Smooth muscle cell (in vitro differentiated cells): ENCODE results near the gene TCIRG1. TPM values are rescaled to one million over a fixed set of nuclear protein-coding genes. Genes with fewer than 3 reads are reported as not detected.
A peak's percentile ranks its signal among the peaks of the same experiment; 100 is the strongest.

Experiments
- DNase-seq: peaks from one replicate; lab custom pipeline; 2025; ENCODE audit not compliant: unreplicated experiment; lab: John Stamatoyannopoulos, UW
- H2AFZ ChIP-seq: fragments of 200-600 bp; sonication (generic); 2 replicates; pipeline ENCODE4 v1.6.0; 2016; ENCODE audit warnings: antibody characterized with exemption, low read depth, mild to moderate bottlenecking
- H3F3A ChIP-seq: fragments of 200-600 bp; sonication (generic); 2 replicates; pipeline ENCODE4 v1.6.0; 2017; ENCODE audit warnings: antibody characterized with exemption, low read depth
- H3K27ac ChIP-seq: fragments of 200-600 bp; sonication (generic); 2 replicates; pipeline ENCODE4 v1.5.1; 2016; ENCODE audit warnings: low read depth, mild to moderate bottlenecking
- H3K27me3 ChIP-seq: fragments of 200-600 bp; sonication (generic); 2 replicates; pipeline ENCODE4 v1.6.1; 2016; ENCODE audit warnings: low read depth, mild to moderate bottlenecking
- H3K36me3 ChIP-seq: fragments of 200-600 bp; sonication (generic); 2 replicates; pipeline ENCODE4 v1.5.1; 2016; ENCODE audit warnings: low read depth
- H3K4me1 ChIP-seq: fragments of 200-600 bp; sonication (generic); 2 replicates; pipeline ENCODE4 v1.5.1; 2016; ENCODE audit warnings: low read depth
- H3K4me2 ChIP-seq: fragments of 200-600 bp; sonication (generic); 2 replicates; pipeline ENCODE4 v1.6.0; 2016; ENCODE audit warnings: mild to moderate bottlenecking
- H3K4me3 ChIP-seq: fragments of 200-600 bp; sonication (generic); 2 replicates; pipeline ENCODE4 v1.5.1; 2016; ENCODE audit warnings: mild to moderate bottlenecking
- H3K79me2 ChIP-seq: fragments of 200-600 bp; sonication (generic); 2 replicates; pipeline ENCODE4 v1.6.0; 2016; ENCODE audit warnings: low read depth, mild to moderate bottlenecking
- H3K9ac ChIP-seq: fragments of 200-600 bp; sonication (generic); 2 replicates; pipeline ENCODE4 v1.6.0; 2016; ENCODE audit warnings: low read depth
- H3K9me3 ChIP-seq: fragments of 200-600 bp; sonication (generic); replicated peaks from 2 replicates; pipeline ENCODE4 v1.5.1; 2016; ENCODE audit warnings: low read depth
- H4K20me1 ChIP-seq: fragments of 200-600 bp; sonication (generic); 2 replicates; pipeline ENCODE4 v1.6.0; 2016; ENCODE audit warnings: low read depth
- CTCF ChIP-seq: fragments of 200-600 bp; sonication (generic); IDR thresholded peaks from 2 replicates; pipeline ENCODE4 v1.5.1; 2017; ENCODE audit warnings: borderline replicate concordance, mild to moderate bottlenecking, antibody characterized with exemption; ENCODE audit not compliant: insufficient read depth, poor library complexity, severe bottlenecking
- WGBS: methylation state at CpG from one replicate; pipeline ENCODE4 v1.1.7; 2016; ENCODE audit warnings: low lambda C conversion rate; 5-methylcytosine and 5-hydroxymethylcytosine counted together
- polyA plus RNA-seq: library from polyadenylated mRNA; unstranded; fragments of >200 nt; fragmentation: Nextera tagmentation; extraction: Ambion mirVana; gene quantifications from 2 replicates; pipeline ENCODE4 v1.2.1, GENCODE V29; 2016
- total RNA-seq: library from RNA; depleted of rRNA; stranded (reverse); fragments of >200 nt; gene quantifications from 2 replicates; pipeline ENCODE4 v1.2.3, GENCODE V29; 2014

The TCIRG1 gene
- total and polyA plus RNA-seq, 2 experiments from 2014 or later: 39.7 to 59.0 TPM

- Histone ChIP-seq H3K9ac (peak overlapping the region; percentile 64), H3K27me3 (no peaks in the 10 kb centered on the region), H3K4me2 (peak overlapping the region; percentile 69), H3K9me3 (no peaks in the 10 kb centered on the region), H4K20me1 (no peaks in the 10 kb centered on the region), H3K4me1 (peaks cover 17% of the 10 kb centered on the region), H3K79me2 (peaks cover 16% of the 10 kb centered on the region), H3K4me3 (no peak overlapping the region), H3F3A (peaks cover 11% of the 10 kb centered on the region), H3K36me3 (peaks cover 11% of the 10 kb centered on the region), H2AFZ (no peak overlapping the region), H3K27ac (peak overlapping the region; percentile 77)
- TF ChIP-seq CTCF: no peak
- WGBS: 94% methylated on average over 21 of the region's 21 CpGs
- no peak for DNase-seq
Measured at GRCh38 chr11:68027667-68028066, 11.2 kb upstream of the TCIRG1 start.

- no peak for DNase-seq
- Histone ChIP-seq H3K9me3 (no peaks in the 10 kb centered on the region), H3K4me1 (peaks cover 17% of the 10 kb centered on the region), H3K9ac (peak overlapping the region; percentile 34), H3K4me3 (no peak overlapping the region), H2AFZ (no peak overlapping the region), H3K4me2 (peak overlapping the region; percentile 90), H3K36me3 (peaks cover 11% of the 10 kb centered on the region), H4K20me1 (no peaks in the 10 kb centered on the region), H3K27me3 (no peaks in the 10 kb centered on the region), H3K27ac (peak overlapping the region; percentile 90), H3F3A (peaks cover 11% of the 10 kb centered on the region), H3K79me2 (peaks cover 16% of the 10 kb centered on the region)
- WGBS: 88% methylated on average over 11 of the region's 12 CpGs
- TF ChIP-seq CTCF: no peak
Measured at GRCh38 chr11:68028802-68029545, 9.9 kb upstream of the TCIRG1 start.

- peaks cover 11% of the 10 kb centered on the region for H3F3A ChIP-seq
- peaks cover 17% of the 10 kb centered on the region for H3K4me1 ChIP-seq
- DNase-seq: peak; percentile 75
- peak within 1 kb of the TSS; percentile 94 for H3K4me2 ChIP-seq
- peaks cover 16% of the 10 kb centered on the region for H3K79me2 ChIP-seq
- peak within 1 kb of the TSS; percentile 58 for H3K4me3 ChIP-seq
- H3K27me3 ChIP-seq: no peaks in the 10 kb centered on the region
- no peaks in the 10 kb centered on the region for H3K36me3 ChIP-seq
- peak within 1 kb of the TSS; percentile 90 for H3K27ac ChIP-seq
- TF ChIP-seq CTCF: no peak
- peak within 1 kb of the TSS; percentile 23 for H2AFZ ChIP-seq
- H3K9me3 ChIP-seq: no peaks in the 10 kb centered on the region
- WGBS: 1% methylated on average over 48 of the region's 56 CpGs
- peak within 1 kb of the TSS; percentile 84 for H3K9ac ChIP-seq
- no peaks in the 10 kb centered on the region for H4K20me1 ChIP-seq
Measured at GRCh38 chr11:68030318-68031143, 8.3 kb upstream of the TCIRG1 start, which contains the start of gene NDUFS8. Gene NDUFS8, plus strand, starts transcription at chr11:68030681. Its CDS starts 1,471 bp downstream, at chr11:68032152.
